SK-N-SH (cell line): ENCODE data around the gene SMARCD3. TPM values are rescaled to one million over a fixed set of nuclear protein-coding genes. Genes with fewer than 3 reads are reported as not detected.

Experiments
- CTCF ChIA-PET: fragments of 300-600, 350-600 bp; formaldehyde crosslinking; extraction: SDS; loops from one replicate; lab custom pipeline; 2021; lab: Yijun Ruan, JAX
- POLR2A ChIA-PET: fragments of 350-600 bp; sonication (Branson Sonifier 250); formaldehyde crosslinking; extraction: SDS; loops from one replicate; lab custom pipeline; 2020; ENCODE audit warnings: antibody characterized with exemption, inconsistent platforms; lab: Yijun Ruan, JAX
- DNase-seq: peaks from one replicate; pipeline ENCODE4 v3.0.0; 2012
- H2AFZ ChIP-seq: fragments of 200-600 bp; sonication (generic); 2 replicates; pipeline ENCODE4 v1.8.1; 2016; ENCODE audit warnings: antibody characterized with exemption, mild to moderate bottlenecking, low read depth
- H3F3A ChIP-seq: fragments of 200-600 bp; sonication (generic); replicated peaks from 2 replicates; pipeline ENCODE3; 2016; ENCODE audit warnings: antibody characterized with exemption, mild to moderate bottlenecking; ENCODE audit not compliant: insufficient read depth
- H3K27ac ChIP-seq, 2 experiments: fragments of 200-500 bp in 1 of 2; fragments of 200-600 bp in 1 of 2; sonication (Bioruptor generic) in 1 of 2; sonication (generic), shearing (Covaris generic) in 1 of 2; 2 replicates each; pipeline versions ENCODE4 v1.5.1 to v1.6.1; 2014 to 2016; ENCODE audit warnings: low read depth in 2 of 2, inconsistent platforms in 1 of 2, low read length in 1 of 2, mild to moderate bottlenecking in 1 of 2, mixed read lengths in 1 of 2
- H3K27me3 ChIP-seq: fragments of 200-600 bp; sonication (generic), shearing (Covaris generic); 2 replicates; pipeline ENCODE4 v1.6.1; 2016; ENCODE audit warnings: mixed run types; ENCODE audit not compliant: insufficient read depth
- H3K36me3 ChIP-seq, 2 experiments: fragments of 200-500 bp in 1 of 2; fragments of 200-600 bp in 1 of 2; sonication (Bioruptor generic) in 1 of 2; sonication (generic) in 1 of 2; replicated peaks in 1 of 2; 2 replicates each; pipeline versions ENCODE3 to v1.5.1; 2014 to 2016; ENCODE audit warnings: low read length in 1 of 2, mild to moderate bottlenecking in 1 of 2; ENCODE audit not compliant: insufficient read depth in 2 of 2, control insufficient read depth in 1 of 2
- H3K4me1 ChIP-seq, 2 experiments: fragments of 200-500 bp in 1 of 2; fragments of 200-600 bp in 1 of 2; sonication (Bioruptor generic) in 1 of 2; sonication (generic), shearing (Covaris generic) in 1 of 2; 2 replicates each; pipeline versions ENCODE4 v1.5.1 to v1.6.1; 2014 to 2016; ENCODE audit warnings: low read depth in 1 of 2, low read length in 1 of 2, mixed run types in 1 of 2; ENCODE audit not compliant: insufficient read depth in 2 of 2, control insufficient read depth in 1 of 2
- H3K4me2 ChIP-seq: fragments of 200-600 bp; sonication (generic), shearing (Covaris generic); 2 replicates; pipeline ENCODE4 v1.6.1; 2017; ENCODE audit warnings: mixed run types
- H3K4me3 ChIP-seq, 2 experiments: fragments of 200-500 bp in 1 of 2; fragments of 200-600 bp in 1 of 2; sonication (Bioruptor generic) in 1 of 2; sonication (generic), shearing (Covaris generic) in 1 of 2; 2 replicates each; pipeline versions ENCODE4 v1.5.1 to v1.8.1; 2014 to 2016; ENCODE audit warnings: low read depth in 2 of 2, inconsistent platforms in 1 of 2, low read length in 1 of 2, mild to moderate bottlenecking in 1 of 2, mixed read lengths in 1 of 2, moderate library complexity in 1 of 2
- H3K79me2 ChIP-seq: fragments of 200-600 bp; sonication (generic); 2 replicates; pipeline ENCODE4 v1.8.1; 2017; ENCODE audit warnings: mild to moderate bottlenecking; ENCODE audit not compliant: insufficient read depth
- H3K9ac ChIP-seq: fragments of 200-600 bp; sonication (generic); 2 replicates; pipeline ENCODE4 v1.6.1; 2017; ENCODE audit warnings: mixed run types
- H3K9me2 ChIP-seq: fragments of 200-600 bp; sonication (generic); 2 replicates; pipeline ENCODE4 v1.6.1; 2017; ENCODE audit warnings: mixed run types
- H3K9me3 ChIP-seq: fragments of 200-600 bp; sonication (generic); 2 replicates; pipeline ENCODE4 v1.6.1; 2017; ENCODE audit warnings: mixed run types, mild to moderate bottlenecking, moderate library complexity
- H4K20me1 ChIP-seq: fragments of 200-600 bp; sonication (generic); 2 replicates; pipeline ENCODE4 v1.6.1; 2017; ENCODE audit warnings: mild to moderate bottlenecking, mixed run types; ENCODE audit not compliant: insufficient read depth
- CHD2 ChIP-seq: fragments of 150-350 bp; IDR thresholded peaks from 2 replicates; pipeline ENCODE4 v1.6.1; 2018; ENCODE audit warnings: low read length; ENCODE audit not compliant: partially characterized antibody
- CTCF ChIP-seq: fragments of 200-600 bp; sonication (generic); IDR thresholded peaks from 2 replicates; pipeline ENCODE4 v1.6.1; 2017; ENCODE audit warnings: antibody characterized with exemption, mild to moderate bottlenecking, moderate library complexity
- ELF1 ChIP-seq: IDR thresholded peaks from 2 replicates; pipeline ENCODE4 v1.4.0; 2012
- EP300 ChIP-seq, 2 experiments: IDR thresholded peaks; 2 replicates each; pipeline versions ENCODE4 v1.4.0 to v1.6.1; 2012; ENCODE audit warnings: borderline replicate concordance in 1 of 2, low read depth in 1 of 2, low read length in 1 of 2
- EZH2phosphoT487 ChIP-seq: fragments of 200-600 bp; sonication (generic); IDR thresholded peaks from 2 replicates; pipeline ENCODE4 v1.6.1; 2017; ENCODE audit warnings: low read depth, mixed run types, mild to moderate bottlenecking, antibody characterized with exemption, moderate library complexity, borderline replicate concordance
- FOSL2 ChIP-seq: IDR thresholded peaks from 2 replicates; pipeline ENCODE4 v1.4.0; 2012; ENCODE audit warnings: low read depth, mild to moderate bottlenecking, moderate library complexity, borderline replicate concordance
- FOXJ3 ChIP-seq: sonication (generic); formaldehyde crosslinking; IDR thresholded peaks from 2 replicates; pipeline ENCODE4 v1.5.1; 2020; ENCODE audit warnings: mild to moderate bottlenecking, missing genetic modification reagents
- NFIC ChIP-seq: IDR thresholded peaks from 2 replicates; pipeline ENCODE4 v1.4.0; 2012; ENCODE audit warnings: borderline replicate concordance
- POLR2AphosphoS5 ChIP-seq: IDR thresholded peaks from 2 replicates; pipeline ENCODE4 v1.6.1; 2012; ENCODE audit warnings: low read depth, low read length
- RAD21 ChIP-seq: IDR thresholded peaks from 2 replicates; pipeline ENCODE4 v1.6.1; 2012; ENCODE audit warnings: mild to moderate bottlenecking, low read length
- RCOR1 ChIP-seq: fragments of 150-350 bp; IDR thresholded peaks from 2 replicates; pipeline ENCODE4 v1.6.1; 2017; ENCODE audit warnings: antibody characterized with exemption, low read length
- SMC3 ChIP-seq: IDR thresholded peaks from 2 replicates; pipeline ENCODE4 v1.6.1; 2012; ENCODE audit warnings: low read depth, low read length, improper control_type of control experiment
- TCF12 ChIP-seq: IDR thresholded peaks from 2 replicates; pipeline ENCODE4 v1.4.0; 2012
- USF1 ChIP-seq: IDR thresholded peaks from 2 replicates; pipeline ENCODE4 v1.4.0; 2012; ENCODE audit warnings: low read depth, borderline replicate concordance
- WGBS: methylation state at CpG from one replicate; pipeline ENCODE4 v1.1.6; 2017; ENCODE audit warnings: low lambda C conversion rate; 5-methylcytosine and 5-hydroxymethylcytosine counted together
- polyA plus RNA-seq, 3 experiments: library from polyadenylated mRNA; depleted of rRNA; stranded (reverse); fragments of >200 nt; gene quantifications; 2 replicates each; pipeline ENCODE4 v1.2.3, GENCODE V29; 2012
- TF ChIP-seq, protein P1 (sequence below): fragments of 150-350 bp; IDR thresholded peaks from 2 replicates; pipeline ENCODE4 v1.6.1; 2017; ENCODE audit warnings: antibody characterized with exemption, low read length, low read depth, borderline replicate concordance
- TF ChIP-seq, protein P2 (sequence below): fragments of 150-350 bp; IDR thresholded peaks from 2 replicates; pipeline ENCODE4 v1.6.1; 2016; ENCODE audit warnings: mild to moderate bottlenecking, low read depth, low read length

The SMARCD3 gene
- polyA plus RNA-seq, 1 of the 3 experiments (the other 2 are of a cell fraction): 62.8 TPM

DNA sequence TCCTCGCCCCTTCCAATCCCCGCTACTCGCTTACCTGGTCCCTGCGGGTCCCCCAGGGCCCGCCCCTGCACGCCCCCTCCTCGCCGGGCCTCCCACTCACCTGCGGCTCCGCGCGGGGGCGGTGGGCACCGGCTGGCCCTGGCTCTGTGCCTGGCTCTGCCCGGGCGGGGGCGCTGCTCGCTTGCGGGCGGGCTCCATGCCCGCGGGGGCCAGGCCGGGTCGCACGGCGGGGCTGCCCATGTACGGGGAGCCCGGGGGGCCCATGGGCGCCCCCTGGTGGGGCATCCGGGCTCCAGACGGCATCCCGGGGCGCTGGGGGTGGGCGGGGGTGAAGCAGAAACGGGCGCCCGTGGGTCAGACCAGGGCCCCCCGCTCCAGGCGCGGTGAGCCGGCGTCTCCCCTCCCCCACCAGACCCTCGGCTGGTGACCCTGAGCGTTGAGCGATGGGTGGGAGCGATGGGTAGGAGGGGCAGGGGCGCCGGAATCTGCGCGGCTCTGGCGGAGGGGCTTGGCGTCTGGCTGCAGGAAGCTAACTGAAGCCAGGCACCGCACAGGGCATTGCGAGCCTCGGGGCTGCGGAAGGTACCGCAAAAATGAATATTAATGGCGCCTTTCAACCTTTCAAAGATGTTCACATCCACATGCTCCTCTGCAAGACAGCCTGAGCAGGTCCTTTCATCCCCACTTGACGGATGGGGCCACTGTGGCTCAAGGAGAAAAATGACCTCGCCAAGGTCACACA, 3.0 kb downstream of the SMARCD3 start:
- Histone ChIP-seq H3K4me2 (peak overlapping the region; percentile 90), H3K27me3 (no peaks in the 10 kb centered on the region), H3K36me3 (peaks cover 9 to 24% of the 10 kb centered on the region in 2 experiments), H3F3A (peaks cover 39% of the 10 kb centered on the region), H3K79me2 (peaks cover 18% of the 10 kb centered on the region), H2AFZ (no peak overlapping the region), H3K4me1 (peaks cover 37 to 53% of the 10 kb centered on the region in 2 experiments), H4K20me1 (peaks cover 17% of the 10 kb centered on the region), H3K4me3 (peak overlapping the region; percentile 39 to 46), H3K9ac (no peak overlapping the region), H3K27ac (no peak overlapping the region), H3K9me3 (no peaks in the 10 kb centered on the region), H3K9me2 (no peaks in the 10 kb centered on the region)
- WGBS: 37% methylated on average over 28 of the region's 60 CpGs
- ChIA-PET POLR2A (interaction anchor here (0.6 to 3.7 kb wide), 3 partner anchors 7 to 18 kb away, joined by 3 to 20 read pairs (median 7); partner anchors contain the start of gene ABCF2), CTCF (interaction anchor here (0.6 to 6.2 kb wide), 57 partner anchors 7 to 347 kb away, joined by 3 to 122 read pairs (median 6); partner anchors contain the start of genes ABCF2, ASB10, CHPF2 and NUB1)
- TF ChIP-seq, protein P1, sequence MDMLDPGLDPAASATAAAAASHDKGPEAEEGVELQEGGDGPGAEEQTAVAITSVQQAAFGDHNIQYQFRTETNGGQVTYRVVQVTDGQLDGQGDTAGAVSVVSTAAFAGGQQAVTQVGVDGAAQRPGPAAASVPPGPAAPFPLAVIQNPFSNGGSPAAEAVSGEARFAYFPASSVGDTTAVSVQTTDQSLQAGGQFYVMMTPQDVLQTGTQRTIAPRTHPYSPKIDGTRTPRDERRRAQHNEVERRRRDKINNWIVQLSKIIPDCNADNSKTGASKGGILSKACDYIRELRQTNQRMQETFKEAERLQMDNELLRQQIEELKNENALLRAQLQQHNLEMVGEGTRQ: no peak
- peak; percentile 27; the same call in 1 of the 2 replicates for TF ChIP-seq SMC3
- TF ChIP-seq RAD21: peak; percentile 38
- TF ChIP-seq CTCF: peak; percentile 62
- no peak for TF ChIP-seq EZH2phosphoT487
- TF ChIP-seq POLR2AphosphoS5: no peak
- DNase-seq: peak; percentile 97

DNA sequence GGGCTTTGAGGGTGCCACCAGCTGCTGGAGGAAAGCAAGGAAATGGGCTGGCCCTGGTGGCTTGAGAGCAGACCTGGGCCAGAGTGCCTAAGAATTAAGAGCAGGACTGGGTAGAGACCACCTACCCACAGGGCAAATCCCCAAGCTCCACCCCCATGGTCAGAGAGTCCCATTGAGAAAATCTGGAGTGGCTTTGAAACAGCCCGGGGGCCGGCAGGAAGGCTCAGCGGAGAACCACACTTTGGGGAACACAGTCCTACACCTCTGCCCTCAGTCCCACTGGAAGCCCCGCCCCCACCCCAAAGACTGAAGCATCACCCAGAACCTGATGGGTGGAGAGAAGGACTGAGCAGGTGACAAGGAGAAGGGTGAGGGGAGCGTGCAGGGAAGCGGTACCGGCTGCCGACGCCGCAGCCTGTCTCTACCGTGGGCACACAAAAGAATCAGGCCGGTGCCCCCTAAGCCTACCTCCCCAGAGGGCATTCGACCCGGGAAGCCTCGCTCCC, 3.6 kb downstream of the SMARCD3 start:
- Histone ChIP-seq H3K9me3 (no peaks in the 10 kb centered on the region), H3K36me3 (peaks cover 9 to 31% of the 10 kb centered on the region in 2 experiments), H3K4me1 (peaks cover 37 to 50% of the 10 kb centered on the region in 2 experiments), H3K27me3 (no peaks in the 10 kb centered on the region), H3K9ac (no peak overlapping the region), H2AFZ (no peak overlapping the region), H4K20me1 (peaks cover 20% of the 10 kb centered on the region), H3K4me2 (peak overlapping the region; percentile 90), H3F3A (peaks cover 39% of the 10 kb centered on the region), H3K9me2 (no peaks in the 10 kb centered on the region), H3K4me3 (peak overlapping the region; percentile 39 to 46), H3K79me2 (peaks cover 23% of the 10 kb centered on the region), H3K27ac (peak overlapping the region in 1 of 2 experiments; percentile 59; a peak in 1 of 4 replicates)
- TF ChIP-seq RCOR1 (no peak), FOXJ3 (no peak), CHD2 (no peak), NFIC (no peak), FOSL2 (no peak), USF1 (no peak), EP300 (IDR thresholded peaks at IDR 0.05; ENCODE audit: borderline replicate concordance in 1 of 2, low read depth in 1 of 2, low read length in 1 of 2) (no peak), TCF12 (no peak), ELF1 (no peak), RAD21 (no peak)
- TF ChIP-seq, protein P2, sequence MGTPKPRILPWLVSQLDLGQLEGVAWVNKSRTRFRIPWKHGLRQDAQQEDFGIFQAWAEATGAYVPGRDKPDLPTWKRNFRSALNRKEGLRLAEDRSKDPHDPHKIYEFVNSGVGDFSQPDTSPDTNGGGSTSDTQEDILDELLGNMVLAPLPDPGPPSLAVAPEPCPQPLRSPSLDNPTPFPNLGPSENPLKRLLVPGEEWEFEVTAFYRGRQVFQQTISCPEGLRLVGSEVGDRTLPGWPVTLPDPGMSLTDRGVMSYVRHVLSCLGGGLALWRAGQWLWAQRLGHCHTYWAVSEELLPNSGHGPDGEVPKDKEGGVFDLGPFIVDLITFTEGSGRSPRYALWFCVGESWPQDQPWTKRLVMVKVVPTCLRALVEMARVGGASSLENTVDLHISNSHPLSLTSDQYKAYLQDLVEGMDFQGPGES: no peak
- TF ChIP-seq, protein P1: no peak
- POLR2A ChIA-PET: interaction anchor here (0.6 to 3.7 kb wide), 3 partner anchors 8 to 18 kb away, joined by 3 to 20 read pairs (median 18); partner anchors contain the start of genes ABCF2 and CHPF2
- 40% methylated on average over 15 of the region's 15 CpGs for WGBS
- peak; percentile 76 for DNase-seq
- CTCF ChIA-PET: interaction anchor here (0.7 to 6.2 kb wide), 58 partner anchors 8 to 389 kb away, joined by 3 to 122 read pairs (median 7); partner anchors contain the start of genes ABCF2, ASB10, CHPF2 and H2BK1
